ENCODE results near the gene B3GALT5. TPM values are rescaled to one million over a fixed set of nuclear protein-coding genes. Genes with fewer than 3 reads are reported as not detected.

The B3GALT5 gene
- total RNA-seq, 1 donor from 2014 or later, result 21.9 TPM

DNA sequence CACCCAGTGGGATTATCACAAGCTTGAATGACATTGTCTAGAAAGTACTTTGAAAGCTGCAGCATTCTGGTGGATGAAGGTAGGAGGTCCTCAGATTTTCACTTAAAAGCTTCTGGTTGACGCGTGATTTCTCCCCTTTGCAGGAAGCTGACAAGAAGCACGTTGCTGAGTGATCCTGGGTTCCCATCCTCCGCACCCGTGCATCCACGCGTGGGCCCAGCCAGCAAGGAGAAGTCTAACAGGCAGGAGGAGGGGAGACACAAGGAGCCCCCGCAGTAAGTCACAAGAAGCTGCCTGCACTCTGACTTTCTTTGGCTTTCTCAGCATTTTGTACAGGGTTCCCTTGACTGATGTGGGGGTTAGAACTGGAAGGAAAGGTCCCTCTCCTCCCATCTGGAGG lies 7.8 kb upstream of the B3GALT5 start:
- DNase-seq (ENCODE audit: low spot score), result no peak

DNA sequence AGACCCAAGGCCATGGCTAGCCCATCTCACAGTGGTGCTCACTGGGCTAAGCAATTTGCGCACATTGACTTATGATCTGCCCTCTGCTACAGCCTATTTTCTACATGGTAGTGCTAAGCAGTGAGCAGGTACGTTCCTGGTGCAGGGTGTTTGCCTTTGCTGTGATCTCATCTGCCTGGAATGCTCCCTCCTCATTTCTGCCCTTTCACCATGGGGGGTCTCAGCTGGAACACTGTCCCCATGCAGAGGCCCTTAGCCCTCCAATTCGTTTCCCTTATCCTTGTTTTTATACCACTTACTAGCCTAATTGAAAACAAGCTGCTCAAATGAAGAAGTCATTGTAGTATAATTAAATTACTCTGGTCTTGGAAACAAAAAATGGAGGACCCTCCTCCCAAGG lies 2.0 kb upstream of the B3GALT5 start:
- no peak for DNase-seq (ENCODE audit: low spot score)

DNA sequence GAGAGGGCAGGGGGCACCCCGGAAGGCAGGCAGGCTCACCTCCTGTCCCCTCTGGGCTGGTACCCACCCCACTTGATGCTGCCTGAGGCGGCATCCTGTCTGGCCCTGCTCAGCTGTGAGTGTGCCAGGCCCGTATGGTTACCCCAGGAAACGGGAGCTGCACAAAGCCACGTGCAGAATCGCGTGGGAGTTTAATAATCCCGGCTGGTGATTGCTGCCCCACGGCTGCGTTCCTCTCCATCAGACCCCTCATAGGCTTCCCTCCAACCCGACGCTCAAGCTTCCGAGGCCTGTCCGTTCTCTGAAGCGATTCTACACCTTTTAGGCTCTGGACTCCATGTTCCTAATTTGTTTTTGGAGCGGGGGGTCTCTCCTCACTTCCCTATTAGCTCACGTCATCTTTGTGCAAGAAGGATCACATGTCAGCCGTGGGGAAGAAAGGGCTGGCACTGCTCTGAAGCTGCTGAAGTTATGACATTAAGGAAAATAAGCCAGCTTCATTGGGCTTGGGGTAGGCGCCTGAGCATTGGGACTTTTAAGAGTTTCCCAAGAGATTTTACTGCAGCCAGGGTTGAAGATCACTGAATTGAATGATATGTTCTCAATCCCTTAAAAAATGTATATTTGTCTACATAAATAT lies 1.1 kb upstream of the B3GALT5 start:
- no peak for DNase-seq (ENCODE audit: low spot score)

DNA sequence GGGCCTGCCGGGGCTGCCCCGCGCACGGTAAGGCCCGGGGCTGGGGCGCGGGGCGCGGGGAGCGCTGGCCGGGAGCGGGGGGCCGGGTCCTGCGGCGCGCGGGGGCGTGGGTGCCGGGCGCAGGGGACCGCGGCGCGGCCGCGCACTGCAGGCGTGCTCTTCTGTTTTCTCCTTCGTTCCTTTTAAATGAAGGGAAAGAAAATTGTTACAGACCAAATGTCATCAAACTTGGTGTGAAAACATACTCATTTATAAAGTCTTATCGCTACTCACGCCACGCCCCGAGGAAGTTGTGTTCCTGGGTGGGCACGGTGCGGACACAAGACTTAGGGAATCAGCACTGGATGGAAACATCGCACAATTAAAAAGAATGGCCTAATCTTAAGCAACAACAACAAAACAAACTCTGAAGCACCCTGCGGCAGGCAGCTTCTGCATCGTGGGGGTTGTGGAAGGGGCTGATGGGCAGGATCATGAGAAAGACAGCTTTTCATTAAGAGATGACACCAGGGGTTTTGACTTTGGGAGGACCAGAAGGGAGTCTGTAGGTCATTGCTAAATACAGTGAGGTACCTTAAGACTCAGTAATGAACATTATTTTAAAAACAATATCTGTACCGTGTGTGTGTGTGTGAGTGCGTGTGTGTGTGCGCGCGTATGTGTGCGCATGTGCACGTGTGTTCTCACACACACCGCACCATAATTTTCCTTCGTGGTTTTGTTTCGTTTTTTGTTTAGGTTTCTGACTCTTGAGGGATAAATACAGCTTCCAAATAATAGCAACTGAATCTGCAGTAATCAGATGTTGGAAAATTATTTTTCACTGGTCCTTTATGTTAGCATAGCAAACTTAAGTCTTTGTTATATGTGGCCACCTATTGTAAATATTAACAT lies 548 bp downstream of the B3GALT5 start:
- no peak for DNase-seq (ENCODE audit: low spot score)

DNA sequence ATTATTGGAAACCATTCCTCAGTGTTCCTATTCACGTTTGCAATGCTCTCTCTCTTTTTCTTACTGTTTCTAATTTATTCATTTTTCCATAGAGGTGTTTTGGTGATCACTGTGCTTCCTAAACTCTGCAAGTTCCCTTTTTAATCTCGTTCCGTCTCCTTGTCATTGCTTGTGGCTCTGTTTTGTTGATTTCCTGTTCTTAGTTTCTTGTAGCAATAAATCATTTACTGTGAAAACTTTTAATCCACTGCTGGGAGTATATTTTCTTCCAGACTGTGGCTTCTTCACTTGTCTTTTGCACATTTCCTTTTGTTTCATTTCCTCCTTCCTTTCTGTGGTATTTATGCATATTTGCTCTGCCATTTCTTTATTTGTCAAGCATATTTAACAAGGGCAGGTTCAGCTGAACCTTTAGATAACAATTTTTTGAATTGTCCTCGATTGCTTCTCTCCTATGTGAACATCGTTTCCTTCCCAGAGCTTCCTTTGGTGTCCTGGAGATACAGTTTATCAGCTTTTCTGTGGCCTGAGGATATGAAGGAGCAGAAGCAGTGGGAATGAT lies 3.6 kb downstream of the B3GALT5 start:
- DNase-seq (ENCODE audit: low spot score), result no peak

DNA sequence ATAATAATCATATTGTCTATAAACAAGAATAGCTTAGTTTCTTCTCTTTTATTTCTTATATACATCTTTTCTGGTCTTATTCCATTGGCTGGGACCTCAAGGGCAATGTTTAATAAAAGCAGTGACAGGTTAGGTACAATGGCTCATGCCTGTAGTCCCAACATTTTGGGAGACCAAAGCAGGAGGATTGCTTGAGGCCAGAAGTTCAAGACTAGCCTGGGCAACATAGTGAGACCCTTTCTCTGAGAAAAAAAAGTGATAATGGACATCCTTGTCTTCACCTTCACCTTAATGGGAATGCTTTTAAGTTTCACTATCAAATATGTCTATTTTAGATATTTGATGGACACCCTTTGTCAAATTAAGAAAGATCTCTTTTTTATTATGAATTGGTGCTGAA lies 8.1 kb downstream of the B3GALT5 start:
- no peak for DNase-seq (ENCODE audit: low spot score)

DNA sequence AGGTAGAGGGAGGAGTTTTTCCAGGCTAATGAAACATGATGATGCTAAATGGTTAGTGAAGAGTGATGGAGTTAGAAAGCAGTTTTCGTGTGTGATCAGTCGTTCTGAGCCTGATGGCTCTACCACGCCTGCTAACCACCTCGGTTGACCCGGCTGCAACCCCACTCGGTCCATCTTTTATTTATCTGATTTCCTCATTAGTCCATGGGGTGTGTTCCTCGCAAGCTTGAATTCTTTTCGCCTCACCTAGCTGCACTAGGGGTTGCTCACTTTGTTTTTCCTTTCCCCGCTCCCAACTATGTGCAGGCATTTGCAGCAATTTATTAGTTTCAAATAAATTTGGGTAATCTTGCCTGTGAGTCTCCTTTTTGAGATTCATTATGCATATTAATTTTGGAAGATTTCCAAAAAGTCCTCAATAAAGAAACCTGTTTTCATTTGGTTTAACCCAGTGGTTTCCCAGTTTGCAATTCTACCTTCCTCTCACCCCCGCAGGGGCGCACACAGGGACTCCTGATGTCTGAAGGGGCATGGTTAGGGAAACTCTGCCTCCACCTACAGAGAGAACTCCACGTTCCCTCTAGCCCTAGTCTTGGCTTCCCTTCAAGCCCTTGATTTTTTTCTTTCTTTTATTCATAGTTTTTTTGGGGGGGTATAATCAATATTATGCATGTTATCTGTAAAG lies 12.6 kb downstream of the B3GALT5 start:
- no peak for DNase-seq (ENCODE audit: low spot score)

DNA sequence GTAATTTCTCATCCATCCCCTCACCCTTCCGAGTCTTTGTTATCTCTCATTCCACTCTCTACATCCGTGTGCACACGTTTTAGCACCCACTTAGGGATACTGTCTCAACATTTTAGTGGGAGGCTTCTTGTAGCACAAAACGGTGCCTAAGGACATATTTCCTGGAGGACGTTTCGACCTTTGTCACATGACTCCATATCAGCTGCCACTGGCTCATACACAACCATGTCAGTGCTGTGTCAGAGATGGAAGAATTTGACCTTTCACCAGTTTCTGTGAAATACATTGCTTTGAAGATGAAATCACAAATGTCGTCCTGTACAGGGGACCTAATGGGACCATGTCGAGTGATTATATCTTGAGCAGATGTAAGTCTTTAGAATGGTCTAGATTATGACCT lies 15.6 kb downstream of the B3GALT5 start:
- no peak for DNase-seq (ENCODE audit: low spot score)

DNA sequence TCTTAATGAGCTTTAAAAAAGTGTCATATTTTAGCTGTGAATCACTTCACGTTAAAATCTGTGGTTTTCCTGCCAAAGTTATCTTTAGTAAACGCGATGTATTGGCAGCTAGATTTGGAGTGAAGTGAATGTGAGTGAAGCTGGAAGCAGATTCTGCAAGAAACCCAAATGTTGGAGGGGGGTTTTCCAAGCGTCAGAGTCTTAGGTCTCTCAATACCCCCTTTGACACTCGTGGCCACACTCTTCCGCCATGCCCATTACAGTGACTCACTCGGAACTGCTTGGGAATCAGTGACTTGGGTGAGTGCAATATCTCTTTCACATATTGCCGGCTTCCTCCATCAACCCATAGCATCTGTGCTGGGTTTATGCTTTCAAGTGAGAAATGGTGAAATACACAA lies 17.5 kb downstream of the B3GALT5 start:
- no peak for DNase-seq (ENCODE audit: low spot score)

DNA sequence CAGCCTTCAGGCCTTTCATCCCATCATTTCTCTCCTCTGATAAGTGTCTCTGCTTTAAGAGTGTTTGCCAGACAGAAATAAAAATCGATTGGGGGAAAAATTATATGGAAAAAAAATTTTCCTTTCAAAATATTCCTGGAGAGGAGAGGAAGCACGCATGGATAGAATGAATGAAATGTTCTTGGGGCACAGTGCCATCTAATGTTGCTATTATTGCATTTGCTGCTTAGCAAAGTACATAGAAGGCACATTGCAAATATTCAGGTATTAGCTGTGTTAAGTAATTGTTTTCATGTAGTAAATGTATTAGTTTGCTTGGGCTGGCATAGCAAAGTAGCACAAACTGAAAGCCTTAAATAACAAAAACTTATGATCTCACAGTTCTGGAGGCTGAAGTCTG lies 18.1 kb downstream of the B3GALT5 start:
- no peak for DNase-seq (ENCODE audit: low spot score)

DNA sequence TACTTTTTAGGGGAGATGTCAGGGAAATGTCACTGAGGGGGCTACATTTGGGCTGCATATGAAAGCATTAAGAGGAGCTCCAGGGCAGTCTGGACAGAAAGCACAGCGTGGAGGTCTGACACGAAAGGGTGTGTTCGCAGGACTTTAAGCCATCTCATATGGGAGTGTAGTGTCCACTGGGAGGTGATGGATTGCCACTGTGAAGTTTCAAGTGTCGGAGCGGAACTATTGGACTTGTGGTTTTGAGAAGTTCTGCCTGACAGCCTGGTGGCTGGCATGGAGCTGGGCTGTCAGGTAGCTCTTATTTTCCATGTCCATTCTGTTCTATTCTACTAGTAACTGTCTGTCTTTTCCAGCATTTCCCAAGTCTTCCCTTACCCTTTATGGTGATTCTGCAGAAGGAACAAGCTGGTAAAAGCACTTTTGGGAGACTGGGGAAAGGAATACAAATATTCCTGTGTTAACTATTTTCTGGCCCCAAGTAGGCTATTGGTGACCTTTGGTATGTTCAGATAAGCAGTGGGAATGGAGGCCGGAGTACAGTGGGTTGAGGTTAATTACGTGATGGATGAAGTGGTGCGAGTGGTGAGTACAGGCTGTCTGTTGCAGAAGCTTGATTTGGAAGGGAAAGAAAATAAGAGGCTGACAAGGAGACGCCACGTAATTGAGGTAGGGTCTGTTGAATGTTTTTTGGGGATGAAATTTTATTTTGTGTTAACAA lies 19.3 kb downstream of the B3GALT5 start:
- no peak for DNase-seq (ENCODE audit: low spot score)

DNA sequence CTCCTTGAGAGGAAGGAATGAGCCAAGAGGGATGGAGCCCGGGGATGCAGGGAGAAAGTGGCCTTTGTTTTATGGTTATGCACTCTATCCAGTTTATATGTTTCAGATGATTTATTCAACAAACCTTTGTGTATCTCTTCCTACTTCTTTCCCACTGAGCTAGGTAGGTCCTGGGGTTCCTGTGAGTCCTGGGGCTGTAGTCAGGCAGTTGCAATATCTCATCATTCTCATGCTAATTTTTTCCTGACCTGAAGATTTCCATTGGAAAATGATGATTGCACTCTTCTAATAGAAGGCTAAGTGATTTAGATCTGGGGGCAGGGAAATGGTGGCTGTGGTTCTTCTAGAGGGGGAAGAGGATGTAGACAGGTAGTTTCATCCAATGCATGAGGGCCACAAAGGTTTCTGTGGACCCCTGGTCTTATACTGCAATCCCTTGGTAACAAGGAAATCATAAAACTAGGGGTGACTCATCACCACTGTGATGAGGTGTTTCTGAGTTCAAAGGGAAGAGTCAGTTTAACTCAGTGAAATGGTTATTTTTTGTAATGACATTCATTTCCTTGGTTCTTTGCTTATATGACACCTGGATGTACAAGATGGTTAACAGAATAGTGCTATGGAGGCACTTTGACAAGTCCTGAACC lies 20.2 kb downstream of the B3GALT5 start:
- DNase-seq (ENCODE audit: low spot score), result no peak

DNA sequence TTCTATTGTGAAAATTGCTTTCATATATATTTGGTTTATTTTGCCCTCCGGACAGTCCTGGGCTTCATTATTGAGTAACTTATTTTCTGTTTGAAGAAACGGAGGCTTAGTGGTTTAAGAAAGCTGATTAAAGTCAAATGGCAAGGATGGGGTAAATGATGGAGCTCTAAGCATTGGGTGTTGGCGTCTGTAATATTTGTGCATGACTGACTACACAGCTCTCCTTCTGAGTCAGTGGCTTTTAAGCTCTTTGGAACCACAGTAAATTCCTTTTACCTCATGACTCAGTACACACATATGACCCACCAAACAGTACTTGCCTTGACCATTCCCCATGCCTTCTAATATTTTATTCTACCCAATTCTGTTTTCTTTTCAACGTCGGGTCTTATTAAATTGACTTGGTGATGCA lies 21.0 kb downstream of the B3GALT5 start:
- DNase-seq (ENCODE audit: low spot score), result no peak

DNA sequence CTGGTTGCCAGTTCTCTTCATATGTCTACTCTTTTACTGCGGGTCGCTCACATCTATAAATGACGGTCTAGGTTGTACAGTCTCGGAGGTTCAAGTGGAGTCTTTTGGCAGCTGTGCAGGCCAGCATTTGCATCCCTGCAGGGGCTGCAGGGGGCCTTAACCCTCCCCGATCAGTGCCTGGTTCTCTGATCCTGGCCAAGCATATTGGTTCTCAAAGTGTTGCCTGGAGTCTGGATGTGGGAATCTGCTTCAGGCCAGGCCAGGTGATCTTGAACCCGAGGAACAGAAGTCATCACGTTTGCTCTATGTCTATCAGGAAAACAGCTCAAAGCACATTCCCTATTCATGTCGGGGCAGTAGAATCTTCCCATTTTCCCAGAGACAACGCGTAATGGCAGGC lies 21.8 kb downstream of the B3GALT5 start:
- no peak for DNase-seq (ENCODE audit: low spot score)

DNA sequence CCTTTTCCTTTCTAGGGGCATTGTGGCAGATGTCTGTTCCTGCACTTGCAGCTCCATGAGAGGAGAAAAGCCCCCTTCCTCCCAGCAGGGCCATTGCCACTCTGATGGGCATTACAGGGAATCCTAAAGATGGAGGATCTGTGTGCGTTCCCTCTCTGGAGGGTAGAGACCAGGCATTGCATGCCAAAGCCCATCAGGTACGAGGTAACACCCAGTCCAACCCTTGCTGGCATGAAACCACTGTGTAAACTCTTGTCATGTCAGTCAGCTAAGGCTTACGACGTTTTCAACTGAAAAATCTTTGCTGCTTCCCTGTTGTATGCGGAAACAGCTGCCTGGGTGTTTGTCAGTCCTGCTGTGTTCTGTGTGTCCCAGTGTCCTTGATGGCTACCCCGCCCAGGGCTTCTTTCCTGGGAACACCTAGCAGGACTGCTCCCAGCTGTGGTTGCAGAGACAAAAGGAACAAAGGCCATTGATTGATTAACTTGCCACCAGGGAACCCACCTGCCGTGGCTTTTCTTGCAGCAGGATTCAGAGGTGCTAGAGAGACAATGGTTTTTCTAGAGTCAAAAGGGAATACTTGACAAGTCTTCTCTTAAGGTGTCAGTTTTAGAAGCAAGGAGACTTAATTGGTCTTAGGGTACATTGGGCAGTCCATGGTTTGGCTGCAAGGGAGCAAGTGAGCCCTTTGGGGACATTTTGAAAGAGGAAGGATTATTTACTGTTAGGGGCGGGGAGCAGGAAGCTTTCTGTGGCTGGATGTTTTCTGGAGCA lies 24.6 kb downstream of the B3GALT5 start:
- DNase-seq (ENCODE audit: low spot score), result peak; percentile 61

DNA sequence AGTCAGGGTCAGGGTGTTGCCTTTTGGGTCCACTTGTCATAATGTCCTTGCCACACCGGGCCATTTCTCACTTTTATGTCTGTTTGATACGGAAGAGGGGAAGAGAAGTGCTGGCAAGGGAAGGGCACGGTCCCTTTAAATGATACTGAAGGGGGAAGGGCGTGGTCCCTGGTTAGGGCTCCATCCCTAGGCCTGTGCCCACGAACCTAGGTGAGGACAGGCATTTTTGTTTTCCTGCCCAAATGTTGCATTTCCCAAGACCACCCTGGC lies 25.2 kb downstream of the B3GALT5 start:
- no peak for DNase-seq (ENCODE audit: low spot score)

DNA sequence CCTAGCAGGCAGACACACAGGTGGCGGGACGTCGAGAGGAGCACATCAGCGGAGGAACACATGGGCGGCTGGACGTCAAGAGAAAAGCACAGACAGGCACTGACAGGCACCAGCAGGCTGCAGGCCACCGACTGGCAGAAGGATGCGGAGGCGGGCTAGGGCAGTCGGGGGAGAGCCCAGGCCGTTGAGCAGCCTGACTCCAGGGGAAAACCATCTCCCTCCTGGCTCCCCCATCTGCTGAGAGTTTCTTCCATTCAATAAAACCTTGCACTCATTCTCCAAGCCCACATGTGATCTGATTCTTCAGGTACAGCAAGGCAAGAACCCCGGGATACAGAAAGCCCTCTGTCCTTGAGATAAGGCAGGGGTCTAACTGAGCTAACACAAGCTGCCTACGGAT lies 25.5 kb downstream of the B3GALT5 start:
- DNase-seq (ENCODE audit: low spot score), result no peak

DNA sequence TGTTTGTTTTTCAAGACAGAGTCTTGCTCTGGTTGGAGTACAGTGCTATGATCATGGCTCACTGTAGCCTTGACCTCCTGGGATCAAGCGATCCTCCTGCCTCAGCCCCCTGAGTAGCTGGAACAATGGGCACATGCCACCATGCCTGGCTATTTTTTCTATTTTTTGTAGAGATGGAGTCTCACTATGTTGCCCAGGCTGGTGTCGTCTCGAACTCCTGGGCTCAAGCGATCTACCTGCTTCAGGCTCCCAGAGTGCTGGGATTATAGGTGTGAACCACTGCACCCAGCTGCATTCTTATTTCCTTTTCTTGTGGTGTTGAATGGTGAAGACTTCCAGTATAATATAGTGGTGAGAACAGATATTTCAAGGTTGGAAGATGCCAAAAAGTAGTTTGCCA lies 28.0 kb downstream of the B3GALT5 start:
- no peak for DNase-seq (ENCODE audit: low spot score)

DNA sequence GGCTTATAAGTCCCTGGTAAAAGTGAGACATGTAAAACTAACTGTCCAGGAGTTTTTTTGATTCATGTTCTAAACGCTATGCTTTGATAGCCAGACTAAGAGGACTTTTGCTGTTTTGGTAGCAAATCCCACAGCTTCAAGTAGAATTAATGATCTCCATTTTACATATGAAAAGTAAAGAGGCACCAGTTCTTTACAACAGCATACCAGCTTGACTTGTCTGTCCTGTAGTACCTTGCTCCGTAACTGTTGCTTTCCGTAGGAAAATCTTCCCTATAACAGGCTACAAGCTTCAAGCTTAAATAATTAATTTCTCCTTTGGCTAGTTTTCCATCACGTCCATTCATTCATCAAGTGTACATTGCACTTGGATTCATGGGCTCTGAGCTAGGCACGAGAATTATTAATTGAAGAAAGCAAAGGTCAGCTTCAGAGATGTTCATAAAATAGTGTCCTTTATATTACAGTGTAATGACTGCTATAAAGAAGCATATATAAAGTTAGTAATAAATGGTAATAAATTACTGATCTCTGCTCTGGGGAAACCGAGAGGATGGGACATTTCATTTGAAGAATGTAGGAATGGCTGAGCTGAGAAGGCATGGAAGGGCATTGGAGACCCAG lies 29.2 kb downstream of the B3GALT5 start:
- DNase-seq (ENCODE audit: low spot score), result no peak

DNA sequence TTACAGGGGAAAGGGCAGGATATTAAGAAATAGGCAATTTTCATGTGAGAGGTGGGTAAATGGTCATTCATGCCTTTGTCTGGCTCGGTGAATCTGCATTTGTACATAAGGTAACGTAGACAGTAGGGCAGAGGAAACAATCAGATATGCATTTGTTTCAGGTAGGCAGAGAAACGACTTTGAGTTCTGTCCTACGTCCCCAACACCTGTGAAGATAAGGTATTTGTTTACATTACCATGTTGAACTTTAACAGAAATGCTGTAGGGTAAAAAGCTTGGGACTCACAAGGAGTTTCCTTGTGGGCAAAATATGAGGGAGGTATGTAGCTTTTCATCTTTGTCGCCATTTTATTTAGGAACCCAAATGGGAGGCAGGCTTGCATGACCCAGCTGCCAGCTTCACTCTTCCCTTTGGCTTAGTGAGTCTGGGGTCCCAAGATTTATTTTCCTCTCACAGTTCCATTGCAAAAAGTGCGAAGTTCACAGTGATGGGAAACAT lies 31.4 kb downstream of the B3GALT5 start:
- DNase-seq (ENCODE audit: low spot score), result peak; percentile 20

Data from ureter (tissue), 1 donor.